K562 (cell line): ENCODE results near the gene ATRN. TPM values are rescaled to one million over a fixed set of nuclear protein-coding genes. Genes with fewer than 3 reads are reported as not detected.
A peak's percentile ranks its signal among the peaks of the same experiment; 100 is the strongest.

Experiments used
- ATAC-seq: fragments of 200-7000 bp; cut with Tn5 transposase; 3 replicates; pipeline ENCODE4 v1.9.1; 2020; ENCODE audit warnings: moderate library complexity
- BruUV-seq: library from RNA; stranded (reverse); fragments of 400-500 nt; replicated peaks from 2 replicates; lab custom pipeline; 2021; lab: Mats Ljungman, UMichigan
- CTCF ChIA-PET: fragments of 300-600 bp; formaldehyde crosslinking; extraction: SDS; loops from one replicate; lab custom pipeline; 2021; ENCODE audit warnings: low intra/inter-chr PET ratio; lab: Yijun Ruan, JAX
- POLR2A ChIA-PET: fragments of 300-600, 350-650 bp; sonication (Branson Sonifier 250); formaldehyde crosslinking; extraction: SDS; loops from one replicate; lab custom pipeline; 2021; ENCODE audit warnings: antibody characterized with exemption, inconsistent platforms; lab: Yijun Ruan, JAX
- DNase-seq, 4 experiments: peaks; one replicate each; pipeline versions ENCODE4 v3.0.0 to v3.0.0-alpha.2; 2011 to 2018; ENCODE audit warnings: low spot score in 3 of 4, mixed read lengths in 3 of 4; ENCODE audit errors: extremely low read depth in 1 of 4
- FAIRE-seq: peaks from 2 replicates; lab custom pipeline; 2011; peaks lifted over from hg19 to GRCh38; lab: Jason Lieb, UNC
- H2AFZ ChIP-seq: 2 replicates; pipeline ENCODE4 v1.6.0; 2011; ENCODE audit warnings: low read depth, low read length, control low read depth, inconsistent platforms
- H3K27ac ChIP-seq: fragments of 200-600 bp; 3 replicates; pipeline ENCODE4 v1.8.0; 2011; ENCODE audit warnings: low read depth, mild to moderate bottlenecking, control low read depth, inconsistent platforms, low read length, moderate library complexity, mixed read lengths; ENCODE audit errors: extremely low read depth
- H3K27me3 ChIP-seq, 2 experiments: fragments of 300-600 bp in 1 of 2; 2 replicates in 1 of 2; 3 replicates in 1 of 2; pipeline versions ENCODE4 v1.6.0 to v1.8.0; 2011; ENCODE audit warnings: inconsistent platforms in 2 of 2, low read length in 2 of 2, mild to moderate bottlenecking in 1 of 2, mixed read lengths in 1 of 2, moderate library complexity in 1 of 2; ENCODE audit not compliant: control insufficient read depth in 2 of 2, insufficient read depth in 2 of 2
- H3K36me3 ChIP-seq: fragments of 300-600 bp; 3 replicates; pipeline ENCODE4 v1.8.0; 2011; ENCODE audit warnings: mild to moderate bottlenecking, low read length, inconsistent platforms; ENCODE audit not compliant: control insufficient read depth, insufficient read depth
- H3K4me1 ChIP-seq, 2 experiments: fragments of 200-600 bp in 1 of 2; replicated peaks in 1 of 2; 2 replicates in 1 of 2; 3 replicates in 1 of 2; pipeline versions ENCODE4 v1.5.1 to v1.8.0; 2011; ENCODE audit warnings: inconsistent platforms in 2 of 2, low read length in 2 of 2, mild to moderate bottlenecking in 1 of 2, mixed read lengths in 1 of 2, moderate library complexity in 1 of 2; ENCODE audit not compliant: control insufficient read depth in 2 of 2, insufficient read depth in 2 of 2
- H3K4me2 ChIP-seq: 2 replicates; pipeline ENCODE4 v1.6.1; 2011; ENCODE audit warnings: low read length, control low read depth, inconsistent platforms, mixed read lengths; ENCODE audit not compliant: insufficient read depth
- H3K4me3 ChIP-seq: fragments of 200-600 bp; sonication (generic), shearing (Covaris generic); 2 replicates; pipeline ENCODE4 v1.5.1; 2016; ENCODE audit warnings: control low read depth, inconsistent platforms
- H3K79me2 ChIP-seq: fragments of 200-600 bp; 3 replicates; pipeline ENCODE4 v1.8.0; 2011; ENCODE audit warnings: low read length, inconsistent platforms; ENCODE audit not compliant: control insufficient read depth, insufficient read depth
- H3K9ac ChIP-seq, 2 experiments: 2 replicates each; pipeline versions ENCODE4 v1.6.0 to v1.6.1; 2011; ENCODE audit warnings: low read depth in 2 of 2, low read length in 2 of 2, control low read depth in 1 of 2, inconsistent platforms in 1 of 2, mild to moderate bottlenecking in 1 of 2, mixed read lengths in 1 of 2; ENCODE audit not compliant: insufficient read depth in 1 of 2
- H3K9me1 ChIP-seq: one replicate; pipeline ENCODE4 v1.6.0; 2011; ENCODE audit warnings: inconsistent platforms, mild to moderate bottlenecking, low read length, moderate library complexity; ENCODE audit not compliant: control insufficient read depth, insufficient read depth
- H3K9me3 ChIP-seq: replicated peaks from 2 replicates; pipeline ENCODE4 v1.5.1; 2011; ENCODE audit warnings: low read depth, low read length, inconsistent platforms; ENCODE audit not compliant: control insufficient read depth, insufficient read depth
- H4K20me1 ChIP-seq: replicated peaks from 2 replicates; pipeline ENCODE4 v1.6.1; 2011; ENCODE audit warnings: low read length, inconsistent platforms, mixed read lengths; ENCODE audit not compliant: control insufficient read depth, insufficient read depth
- CEBPG ChIP-seq, 3 experiments: fragments of 200-800 bp in 1 of 3; sonication (Bioruptor generic) in 1 of 3; sonication (generic) in 1 of 3; formaldehyde crosslinking in 1 of 3; IDR thresholded peaks in 2 of 3; conservative IDR thresholded peaks in 1 of 3; 2 replicates each; pipeline versions ENCODE4 v1.6.1 to v1.8.0; 2016 to 2022; ENCODE audit warnings: missing compliant biosample characterization in 2 of 3, missing genetic modification characterization in 2 of 3, mild to moderate bottlenecking in 1 of 3, missing genetic modification reagents in 1 of 3
- CTCF ChIP-seq, 3 experiments: IDR thresholded peaks in 2 of 3; conservative IDR thresholded peaks in 1 of 3; 2 replicates each; pipeline ENCODE4 v1.5.1; 2011 to 2012; ENCODE audit warnings: low read length in 3 of 3, mild to moderate bottlenecking in 3 of 3, control low read depth in 2 of 3, improper control_type of control experiment in 1 of 3, inconsistent platforms in 1 of 3, low read depth in 1 of 3, mixed read lengths in 1 of 3, moderate library complexity in 1 of 3; ENCODE audit not compliant: insufficient read depth in 2 of 3
- EGR1 ChIP-seq: fragments of 450-650 bp; conservative IDR thresholded peaks from 2 replicates; pipeline ENCODE4 v1.6.1; 2017; ENCODE audit warnings: mild to moderate bottlenecking
- FOXJ2 ChIP-seq: fragments of 200-800 bp; sonication (Bioruptor generic); IDR thresholded peaks from 2 replicates; pipeline ENCODE4 v1.6.1; 2016; ENCODE audit warnings: missing genetic modification characterization, missing compliant biosample characterization
- HCFC1 ChIP-seq: IDR thresholded peaks from 2 replicates; pipeline ENCODE4 v1.6.1; 2012; ENCODE audit warnings: low read depth, low read length, improper control_type of control experiment
- MCM7 ChIP-seq, 2 experiments: fragments of 450-650 bp; IDR thresholded peaks; 2 replicates each; pipeline ENCODE4 v1.6.1; 2016 to 2018
- RAD21 ChIP-seq, 2 experiments: fragments of 250-450 bp in 1 of 2; fragments of 450-650 bp in 1 of 2; sonication (Bioruptor Pico) in 1 of 2; formaldehyde crosslinking in 1 of 2; IDR thresholded peaks in 1 of 2; conservative IDR thresholded peaks in 1 of 2; 2 replicates each; pipeline versions ENCODE4 v1.4.0 to v1.8.0; 2020 to 2022; ENCODE audit warnings: mild to moderate bottlenecking in 2 of 2, moderate library complexity in 1 of 2
- SMAD2 ChIP-seq: fragments of 150-350 bp; IDR thresholded peaks from 2 replicates; pipeline ENCODE4 v1.6.1; 2014; ENCODE audit warnings: low read depth, mild to moderate bottlenecking, low read length
- USF2 ChIP-seq: sonication (generic); formaldehyde crosslinking; IDR thresholded peaks from 2 replicates; pipeline ENCODE4 v1.5.0; 2020; ENCODE audit warnings: missing genetic modification reagents
- YBX1 ChIP-seq: fragments of 450-650 bp; IDR thresholded peaks from 2 replicates; pipeline ENCODE4 v1.7.1; 2016; ENCODE audit warnings: mild to moderate bottlenecking
- ZC3H4 ChIP-seq: sonication (generic); formaldehyde crosslinking; IDR thresholded peaks from 2 replicates; pipeline ENCODE4 v1.9.0; 2021; ENCODE audit warnings: missing genetic modification reagents, borderline replicate concordance
- ZZZ3 ChIP-seq: fragments of 450-650 bp; IDR thresholded peaks from 2 replicates; pipeline ENCODE4 v1.6.1; 2016; ENCODE audit warnings: antibody characterized with exemption, mild to moderate bottlenecking, moderate library complexity
- WGBS: fragments of 100-300 bp; shearing (Covaris generic); methylation state at CpG from one replicate; pipeline ENCODE4 v1.1.6; 2016; ENCODE audit warnings: low coverage, mixed read lengths; ENCODE audit not compliant: insufficient coverage; ENCODE audit errors: missing lambda C conversion rate; 5-methylcytosine and 5-hydroxymethylcytosine counted together
- in situ Hi-C: fragments of 300-500 bp; cut with MboI; formaldehyde crosslinking; loops from 4 replicates; pipeline ENCODE4 v1.15.0; 2018; ENCODE audit warnings: inconsistent platforms, mixed read lengths
- intact Hi-C: fragments of 100-400 bp; cut with micrococcal nuclease; formaldehyde crosslinking; loops from 2 replicates; pipeline ENCODE4 v1.14.2; 2022
- polyA plus RNA-seq, 8 experiments: library from polyadenylated mRNA; depleted of rRNA in 4 of 8; stranded (reverse) in 5 of 8; unstranded in 3 of 8; fragments of >200 nt; fragmentation: Nextera tagmentation in 2 of 8; fragmentation: Illumina TruSeq in 1 of 8; extraction: Ambion mirVana in 2 of 8; extraction: Trizol in 1 of 8; gene quantifications; 2 replicates each; pipeline versions ENCODE4 v1.2.1 to v1.2.3, GENCODE V29; 2011 to 2014; ENCODE audit warnings: inconsistent platforms in 1 of 8, missing spikeins in 1 of 8
- total RNA-seq, 7 experiments: library from RNA; depleted of rRNA in 6 of 7; stranded (reverse); fragments of >200 nt in 6 of 7; fragmentation: Illumina TruSeq in 2 of 7; extraction: Trizol in 2 of 7; gene quantifications; 2 replicates each; pipeline versions ENCODE4 v1.2.1 to v1.2.3, GENCODE V29; 2011 to 2021; ENCODE audit warnings: low replicate concordance in 1 of 7

ATRN gene
- total and polyA plus RNA-seq, 9 of the 15 experiments (the other 6 are each of a cell fraction or from before 2014, with no cell fraction given), result 0.69 to 16.5 (median 7.6) TPM

GRCh38 chr20:3563548-3564177, 92.8 kb downstream of the ATRN start:
- ATAC-seq (peak; percentile 73), FAIRE-seq (no peak), DNase-seq (peak; percentile 15 to 50 (median 28))
- intact Hi-C loops, result loop anchor here (1.0 to 10.0 kb wide), 2 partner anchors 61 to 148 kb away; no protein-coding TSS in a partner anchor
- H3K4me3 ChIP-seq, result no peak overlapping the region
- H3K27me3 ChIP-seq, result no peaks in the 10 kb centered on the region
- WGBS, result 34% methylated on average over 4 of the region's 4 CpGs
- H4K20me1 ChIP-seq, result no peaks in the 10 kb centered on the region
- no peak overlapping the region for H3K4me2 ChIP-seq
- no peaks in the 10 kb centered on the region for H3K4me1 ChIP-seq
- no peaks in the 10 kb centered on the region for H3K79me2 ChIP-seq
- no peak overlapping the region for H3K9ac ChIP-seq
- ChIA-PET POLR2A (no interaction called here), CTCF (interaction anchor here (1.0 kb wide), 1 partner anchor 147 kb away, joined by 3 read pairs; no protein-coding TSS in a partner anchor)
- in situ Hi-C loops, result loop anchor here (5.0 kb wide), 1 partner anchor 149 kb away; the partner anchor contains the start of gene SIGLEC1
- BruUV-seq, result no TSS peak
- H3K27ac ChIP-seq, result no peak overlapping the region
- H3K9me3 ChIP-seq, result no peaks in the 10 kb centered on the region
- no peak overlapping the region for H2AFZ ChIP-seq
- H3K9me1 ChIP-seq, result no peaks in the 10 kb centered on the region
- H3K36me3 ChIP-seq, result peaks cover 10% of the 10 kb centered on the region; the same call in 2 of the 3 replicates
- TF ChIP-seq USF2 (CRISPR knock-in tag) (no peak), CTCF (IDR thresholded peaks at IDR 0.05 in 2 of 3, conservative IDR thresholded peaks at IDR 0.05 in 1 of 3; ENCODE audit: insufficient read depth in 2 of 3, low read depth in 1 of 3, low read length in 3 of 3) (peak; percentile 50 to 78 (median 56); a peak in 5 of 6 replicates), EGR1 (no peak), YBX1 (no peak), RAD21 (CRISPR knock-in tag; conservative IDR thresholded peaks at IDR 0.05 in 1 of 2, IDR thresholded peaks at IDR 0.05 in 1 of 2) (peak; percentile 59 to 75), SMAD2 (no peak), ZZZ3 (no peak), CEBPG (CRISPR knock-in tag; IDR thresholded peaks at IDR 0.05) (no peak), CEBPG (tag; conservative IDR thresholded peaks at IDR 0.05 in 1 of 2, IDR thresholded peaks at IDR 0.05 in 1 of 2) (0 out of 4 replicates have a peak, but pooled peaks of 1 of the 2 experiments have one; percentile 8), HCFC1 (no peak), ZC3H4 (no peak), FOXJ2 (tag) (no peak), MCM7 (IDR thresholded peaks at IDR 0.05) (no peak)
